Panc1 (cell line): ENCODE data around the gene MTHFSD.
"Not testable (repeated sequence)": the region's sequence is repeated elsewhere in the genome, so short reads cannot be mapped to it uniquely, and the experiment has no call there.

ENCODE experiments used
- REST ChIP-seq, 2 experiments: IDR thresholded peaks; 2 replicates each; pipeline ENCODE4 v1.6.1; 2011 to 2012; ENCODE audit warnings: low read depth in 2 of 2, control low read depth in 1 of 2, low read length in 1 of 2, mild to moderate bottlenecking in 1 of 2, moderate library complexity in 1 of 2; ENCODE audit not compliant: insufficient read depth in 1 of 2
- TF ChIP-seq, protein P1 (sequence below): fragments of 450-650 bp; IDR thresholded peaks from 2 replicates; pipeline ENCODE4 v1.5.1; 2017; ENCODE audit warnings: mild to moderate bottlenecking

- TF ChIP-seq, protein P1, sequence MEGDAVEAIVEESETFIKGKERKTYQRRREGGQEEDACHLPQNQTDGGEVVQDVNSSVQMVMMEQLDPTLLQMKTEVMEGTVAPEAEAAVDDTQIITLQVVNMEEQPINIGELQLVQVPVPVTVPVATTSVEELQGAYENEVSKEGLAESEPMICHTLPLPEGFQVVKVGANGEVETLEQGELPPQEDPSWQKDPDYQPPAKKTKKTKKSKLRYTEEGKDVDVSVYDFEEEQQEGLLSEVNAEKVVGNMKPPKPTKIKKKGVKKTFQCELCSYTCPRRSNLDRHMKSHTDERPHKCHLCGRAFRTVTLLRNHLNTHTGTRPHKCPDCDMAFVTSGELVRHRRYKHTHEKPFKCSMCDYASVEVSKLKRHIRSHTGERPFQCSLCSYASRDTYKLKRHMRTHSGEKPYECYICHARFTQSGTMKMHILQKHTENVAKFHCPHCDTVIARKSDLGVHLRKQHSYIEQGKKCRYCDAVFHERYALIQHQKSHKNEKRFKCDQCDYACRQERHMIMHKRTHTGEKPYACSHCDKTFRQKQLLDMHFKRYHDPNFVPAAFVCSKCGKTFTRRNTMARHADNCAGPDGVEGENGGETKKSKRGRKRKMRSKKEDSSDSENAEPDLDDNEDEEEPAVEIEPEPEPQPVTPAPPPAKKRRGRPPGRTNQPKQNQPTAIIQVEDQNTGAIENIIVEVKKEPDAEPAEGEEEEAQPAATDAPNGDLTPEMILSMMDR = not testable (repeated sequence)
- not testable (repeated sequence) for TF ChIP-seq REST (IDR thresholded peaks at IDR 0.05; ENCODE audit: insufficient read depth in 1 of 2, low read depth in 2 of 2, low read length in 1 of 2)
Measured at GRCh38 chr16:86587955-86588354, 32.9 kb upstream of the MTHFSD start.
